ENCODE measurements around the gene CPLX4.

CPLX4 gene

GRCh38 chr18:59249199-59249774, 69.2 kb downstream of the CPLX4 start:
- DNase-seq (ENCODE audit: insufficient read length, low spot score) (peak; percentile 31), FAIRE-seq (peak; percentile 92)
- TF ChIP-seq POLR2A (IDR thresholded peaks at IDR 0.05; ENCODE audit: low read depth, low read length), result no peak

DNA sequence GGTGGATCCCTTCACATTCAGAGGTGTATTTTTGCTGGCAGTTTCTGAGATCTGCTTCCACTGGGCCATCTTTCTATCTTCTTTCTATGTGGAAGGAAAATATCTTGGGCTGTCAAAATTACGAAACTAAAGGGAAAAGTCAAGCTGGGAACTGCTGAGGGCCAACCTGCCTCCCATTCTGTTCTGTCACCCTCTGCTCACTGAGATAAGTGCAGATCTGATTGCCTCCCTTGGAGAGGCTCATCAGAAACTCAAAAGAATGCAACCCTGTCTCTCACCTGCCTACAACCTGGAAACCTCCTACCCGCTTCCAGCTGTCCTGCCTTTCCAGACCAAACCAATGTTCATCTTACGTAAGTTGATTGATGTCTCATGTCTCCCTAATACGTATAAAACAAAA, 71.7 kb downstream of the CPLX4 start:
- TF ChIP-seq POLR2A (IDR thresholded peaks at IDR 0.05; ENCODE audit: low read depth, low read length), result no peak
- DNase-seq (ENCODE audit: insufficient read length, low spot score) (no peak), FAIRE-seq (no peak)
